ENCODE results near the gene PDSS2.

The PDSS2 gene

DNA sequence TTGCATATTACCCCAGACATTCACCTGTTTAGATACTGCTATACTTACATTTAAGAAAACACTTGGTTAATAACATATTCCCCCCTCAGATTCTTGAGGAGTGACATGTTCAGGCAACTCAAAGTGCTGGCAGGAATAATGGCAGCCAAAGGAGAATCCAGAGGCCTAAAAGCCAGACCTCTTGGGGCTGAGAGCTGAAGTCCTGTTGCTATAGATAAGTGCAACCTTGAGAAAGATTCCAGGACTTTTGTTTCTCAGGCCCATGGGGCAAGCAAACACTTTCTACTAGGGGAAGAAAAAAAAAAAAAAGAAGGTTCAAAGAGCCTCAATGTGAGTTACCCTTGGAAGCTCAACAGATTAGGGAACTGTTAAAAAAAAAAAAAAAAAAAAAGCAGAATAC lies 211.2 kb downstream of the PDSS2 start:
- no peak for DNase-seq

- no peak for DNase-seq
Observed at GRCh38 chr6:107246972-107247615, 212.3 kb downstream of the PDSS2 start.

GRCh38 chr6:107246249-107246971 lies 213.0 kb downstream of the PDSS2 start:
- DNase-seq = no peak

DNA sequence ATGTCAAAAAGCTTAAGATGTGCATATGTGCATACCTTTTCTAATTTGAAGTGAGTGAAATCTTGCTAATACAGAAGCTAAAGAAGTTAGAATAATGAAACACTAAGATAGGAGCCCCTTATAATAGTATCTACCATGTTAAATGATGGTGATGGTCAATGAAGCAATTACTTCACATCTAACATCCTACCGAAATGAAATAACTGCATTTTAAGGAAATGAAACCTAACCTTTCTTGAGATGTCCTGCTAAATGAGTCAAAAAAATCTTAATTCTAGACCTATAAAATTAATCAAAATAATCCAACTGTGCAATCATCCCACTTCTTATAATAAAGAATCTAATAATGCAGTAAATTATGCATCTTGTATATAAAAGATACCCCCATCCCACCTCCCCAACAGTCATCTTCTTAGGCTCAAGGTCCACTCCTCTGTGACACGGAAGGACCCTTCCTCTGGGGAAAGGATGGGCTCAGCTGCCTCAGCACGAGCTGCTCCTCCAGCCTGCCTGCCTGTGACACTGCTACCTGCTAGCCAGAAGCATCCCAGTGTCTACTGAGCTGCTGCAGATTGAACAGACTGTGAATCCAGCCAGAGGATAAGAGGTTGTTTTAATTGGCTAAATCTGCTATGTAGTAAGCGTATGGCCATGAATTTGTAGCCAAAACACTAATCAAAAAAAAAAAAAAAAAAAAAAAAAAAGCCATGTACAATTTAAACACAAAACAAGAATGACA lies 214.5 kb downstream of the PDSS2 start:
- DNase-seq = no peak

DNA sequence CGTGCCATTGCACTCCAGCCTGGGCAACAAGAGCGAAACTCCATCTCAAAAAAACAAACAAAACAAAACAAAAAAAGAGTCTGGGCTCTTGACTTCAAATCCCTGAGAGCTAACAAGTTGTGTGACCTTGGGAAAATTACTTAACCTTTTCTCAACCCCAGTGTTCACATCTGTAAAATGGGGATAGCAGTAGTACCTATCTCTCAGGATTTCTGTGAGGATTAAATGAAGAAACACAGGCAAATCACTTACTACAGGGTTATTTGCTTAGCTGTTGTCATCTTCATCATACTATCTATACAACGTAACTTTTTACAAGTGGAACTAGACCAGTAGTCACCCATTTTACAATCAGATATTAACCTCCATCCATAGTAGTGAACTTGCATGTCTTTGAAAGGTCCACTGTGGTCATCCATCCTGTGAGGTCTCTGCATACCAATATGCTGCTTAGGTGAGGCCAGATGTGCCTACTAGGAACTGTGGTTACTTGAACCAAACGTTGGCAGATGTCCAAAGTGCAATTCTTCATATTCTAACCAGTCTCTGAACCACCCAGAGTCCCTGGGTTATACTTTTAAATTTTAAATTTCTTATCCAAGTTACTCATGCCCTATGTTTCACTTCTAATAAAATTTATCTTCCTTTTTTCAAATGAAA lies 215.2 kb downstream of the PDSS2 start:
- no peak for DNase-seq

- DNase-seq = no peak
Observed at GRCh38 chr6:107243471-107243870, 215.9 kb downstream of the PDSS2 start.

DNA sequence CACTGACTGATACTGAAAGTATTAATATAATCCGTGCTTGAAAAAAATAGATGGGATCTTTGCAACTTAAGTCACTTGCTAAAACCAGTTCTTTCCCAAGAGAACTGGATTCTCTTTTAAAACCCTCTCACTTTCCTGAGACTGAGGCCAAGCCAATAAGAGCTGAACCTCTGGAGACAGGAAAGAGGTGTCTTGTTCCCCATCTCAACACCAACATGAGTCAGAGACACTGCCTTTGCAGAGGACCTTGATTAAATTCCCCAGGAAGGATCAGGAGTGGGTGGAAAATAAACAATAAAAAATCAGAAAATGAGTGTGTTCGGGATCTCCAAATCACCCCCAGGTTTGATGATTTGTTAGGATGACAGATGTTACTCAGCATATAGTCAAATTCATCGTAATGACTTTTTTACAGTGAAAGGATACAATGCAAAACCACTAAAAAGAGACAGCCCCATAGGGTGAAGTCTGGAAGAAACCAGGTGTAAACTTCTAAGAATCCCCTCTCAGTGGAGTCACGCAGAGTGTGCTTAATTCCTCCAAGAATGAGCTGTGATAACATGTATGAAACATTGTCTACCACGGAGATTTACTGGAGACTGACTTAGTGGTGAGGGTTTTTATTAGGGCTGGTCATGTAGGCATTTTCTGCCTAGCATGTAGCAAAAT lies 221.2 kb downstream of the PDSS2 start:
- DNase-seq = no peak

GRCh38 chr6:107235511-107235910 lies 223.9 kb downstream of the PDSS2 start:
- no peak for DNase-seq

GRCh38 chr6:107235007-107235406 lies 224.4 kb downstream of the PDSS2 start:
- no peak for DNase-seq

DNA sequence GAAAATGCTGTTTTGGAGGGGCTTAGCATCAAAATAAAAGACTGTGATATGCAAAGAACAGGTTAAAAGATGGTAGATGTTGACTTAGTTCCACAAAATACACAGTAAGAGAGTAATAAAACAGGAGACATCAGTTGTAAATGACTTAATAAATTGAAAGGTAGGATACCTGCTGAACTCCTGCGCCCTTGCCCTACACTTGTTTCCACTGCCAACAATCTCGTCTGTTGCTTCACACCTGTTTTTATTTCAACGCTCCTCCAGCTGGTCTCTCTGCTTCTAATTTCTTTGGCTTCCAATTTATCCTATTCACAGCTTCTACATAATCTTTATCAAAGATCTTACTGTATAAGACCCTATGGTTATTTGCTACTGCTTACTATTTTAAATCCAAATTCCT lies 228.1 kb downstream of the PDSS2 start:
- no peak for DNase-seq

GRCh38 chr6:107230448-107230847 lies 228.9 kb downstream of the PDSS2 start:
- no peak for DNase-seq

DNA sequence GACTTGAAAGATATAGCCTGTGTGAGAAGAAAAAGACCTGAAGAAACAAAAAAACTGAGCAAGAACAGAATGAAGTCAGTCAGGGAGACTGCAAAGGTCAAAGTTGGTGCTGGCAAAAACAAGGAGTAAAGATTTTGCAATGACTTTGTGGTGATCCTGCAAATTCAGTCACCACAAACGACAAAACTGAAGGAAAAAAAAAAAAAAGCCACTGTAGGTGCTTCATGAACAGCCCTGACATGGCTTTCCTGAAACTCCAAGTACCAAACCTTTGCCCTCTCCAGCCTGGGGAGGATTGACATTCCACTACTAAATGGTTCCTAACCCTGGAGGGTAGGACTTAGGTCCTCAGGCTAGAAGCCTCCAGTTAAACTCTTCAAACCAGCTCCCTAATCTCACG lies 229.3 kb downstream of the PDSS2 start:
- no peak for DNase-seq

DNA sequence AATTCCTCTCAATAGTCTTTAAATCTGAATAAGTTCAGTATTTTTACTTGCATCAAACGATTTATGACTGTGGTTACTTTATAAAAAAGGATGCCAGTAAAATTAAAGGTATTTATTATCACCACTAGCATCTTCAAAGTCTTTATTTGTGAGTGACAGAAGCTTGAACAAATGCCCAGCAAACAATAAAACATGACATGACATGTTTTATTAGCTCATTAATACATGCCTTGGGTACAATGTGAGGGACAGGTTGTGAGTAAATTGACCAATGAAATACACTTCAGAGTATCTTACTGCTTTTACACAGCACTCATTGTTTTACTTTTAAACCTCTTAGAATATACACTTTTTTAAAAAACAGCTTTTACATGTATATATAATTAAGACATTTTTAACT lies 230.6 kb downstream of the PDSS2 start:
- peak; percentile 17 for DNase-seq

GRCh38 chr6:107221519-107221918 lies 237.8 kb downstream of the PDSS2 start:
- DNase-seq = no peak

- no peak for DNase-seq
Observed at GRCh38 chr6:107219851-107220250, 239.5 kb downstream of the PDSS2 start.

GRCh38 chr6:107218142-107218541 lies 241.2 kb downstream of the PDSS2 start:
- DNase-seq = no peak

- DNase-seq = no peak
Observed at GRCh38 chr6:107217248-107217647, 242.1 kb downstream of the PDSS2 start.

DNA sequence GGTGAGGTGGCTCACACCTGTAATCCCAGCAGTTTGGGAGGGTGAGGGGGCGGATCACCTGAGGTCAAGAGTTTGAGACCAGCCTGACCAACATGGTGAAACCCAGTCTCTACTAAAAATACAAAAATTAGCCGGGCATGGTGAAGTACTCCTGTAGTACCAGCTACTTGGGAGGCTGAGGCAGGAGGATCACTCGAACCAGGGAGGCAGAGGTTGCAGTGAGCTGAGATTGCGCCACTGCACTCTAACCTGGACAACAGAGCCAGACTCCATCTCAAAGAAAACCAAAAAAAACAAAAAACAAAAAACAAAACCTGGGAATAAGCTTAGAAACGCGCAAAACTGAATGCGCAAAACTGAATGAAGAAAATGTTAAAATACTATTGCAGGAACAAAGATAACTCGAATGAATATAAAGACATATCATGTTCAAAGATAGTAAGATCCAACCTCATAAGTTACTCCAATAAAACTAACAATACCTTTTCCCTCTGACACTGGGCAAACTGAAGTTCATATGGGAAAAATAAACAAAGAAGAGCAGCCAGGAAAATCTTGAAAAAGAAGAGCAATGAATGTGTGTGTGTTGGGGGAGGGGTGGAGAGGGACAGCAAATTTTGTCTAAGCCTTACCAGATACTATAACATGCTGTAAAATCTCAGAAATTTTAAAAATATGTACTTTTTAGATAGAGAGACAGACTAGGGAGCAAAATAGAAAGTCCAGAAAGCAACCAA lies 243.0 kb downstream of the PDSS2 start:
- no peak for DNase-seq

- no peak for DNase-seq
Observed at GRCh38 chr6:107215334-107215733, 244.0 kb downstream of the PDSS2 start.

GRCh38 chr6:107214655-107215054 lies 244.7 kb downstream of the PDSS2 start:
- DNase-seq = no peak

GRCh38 chr6:107209406-107210305 lies 249.7 kb downstream of the PDSS2 start:
- no peak for DNase-seq

All from DMS 273 treated with DMSO at 0.1 percent for 48 hours (cell line).